HepG2 (cell line): ENCODE data around the gene SNX11. TPM values are rescaled to one million over a fixed set of nuclear protein-coding genes. Genes with fewer than 3 reads are reported as not detected.

ENCODE experiments used
- SRSF1 ChIP-seq: fragments of 200-400 bp; formaldehyde crosslinking; optimal IDR thresholded peaks from 2 replicates; pipeline ENCODE3; 2017; ENCODE audit warnings: mild to moderate bottlenecking, low read depth, low read length, moderate library complexity
- ZNF484 ChIP-seq: sonication (generic); formaldehyde crosslinking; IDR thresholded peaks from 2 replicates; pipeline ENCODE4 v1.5.1; 2020; ENCODE audit warnings: mild to moderate bottlenecking, low read depth, missing genetic modification reagents, borderline replicate concordance
- ZNF598 ChIP-seq: sonication (generic); formaldehyde crosslinking; IDR thresholded peaks from 2 replicates; pipeline ENCODE4 v1.5.1; 2020; ENCODE audit warnings: mild to moderate bottlenecking, missing genetic modification reagents, borderline replicate concordance
- polyA plus RNA-seq, 8 experiments: library from polyadenylated mRNA; depleted of rRNA in 3 of 8; stranded (reverse) in 7 of 8; unstranded in 1 of 8; fragments of >200 nt; fragmentation: Illumina TruSeq in 4 of 8; extraction: Trizol in 4 of 8; gene quantifications; 2 replicates each; pipeline versions ENCODE4 v1.2.1 to v1.2.3, GENCODE V29; 2011 to 2016; ENCODE audit warnings: low read depth in 4 of 8, missing spikeins in 1 of 8, mixed read lengths in 1 of 8; ENCODE audit not compliant: insufficient read depth in 1 of 8
- total RNA-seq, 5 experiments: library from RNA; depleted of rRNA; stranded (reverse); fragments of >200 nt; fragmentation: Illumina TruSeq; extraction: Trizol; gene quantifications; 2 replicates each; pipeline ENCODE4 v1.2.3, GENCODE V29; 2016; ENCODE audit warnings: low read depth in 1 of 5
- TF ChIP-seq, protein P1 (sequence below), 2 experiments: sonication (generic) in 1 of 2; formaldehyde crosslinking in 1 of 2; IDR thresholded peaks; 2 replicates each; pipeline versions ENCODE4 v1.6.1 to v1.9.0; 2014 to 2022; ENCODE audit warnings: antibody characterized with exemption in 1 of 2, borderline replicate concordance in 1 of 2, inconsistent platforms in 1 of 2, low read depth in 1 of 2, missing genetic modification reagents in 1 of 2
- TF ChIP-seq, protein P2 (sequence below): sonication (generic); formaldehyde crosslinking; IDR thresholded peaks from 2 replicates; pipeline ENCODE4 v1.4.0; 2020; ENCODE audit warnings: low read depth, missing genetic modification reagents
- TF ChIP-seq, protein P3 (sequence below), 2 experiments: fragments of 450-650 bp in 1 of 2; sonication (generic) in 1 of 2; formaldehyde crosslinking in 1 of 2; IDR thresholded peaks; 2 replicates each; pipeline versions ENCODE4 v1.6.1 to v1.8.0; 2016 to 2022; ENCODE audit warnings: antibody characterized with exemption in 1 of 2, mild to moderate bottlenecking in 1 of 2, missing genetic modification reagents in 1 of 2

SNX11 gene
- total and polyA plus RNA-seq, 2 of the 13 experiments (the other 11 are each of a cell fraction or from before 2014, with no cell fraction given) = 12.9 to 14.0 TPM

DNA sequence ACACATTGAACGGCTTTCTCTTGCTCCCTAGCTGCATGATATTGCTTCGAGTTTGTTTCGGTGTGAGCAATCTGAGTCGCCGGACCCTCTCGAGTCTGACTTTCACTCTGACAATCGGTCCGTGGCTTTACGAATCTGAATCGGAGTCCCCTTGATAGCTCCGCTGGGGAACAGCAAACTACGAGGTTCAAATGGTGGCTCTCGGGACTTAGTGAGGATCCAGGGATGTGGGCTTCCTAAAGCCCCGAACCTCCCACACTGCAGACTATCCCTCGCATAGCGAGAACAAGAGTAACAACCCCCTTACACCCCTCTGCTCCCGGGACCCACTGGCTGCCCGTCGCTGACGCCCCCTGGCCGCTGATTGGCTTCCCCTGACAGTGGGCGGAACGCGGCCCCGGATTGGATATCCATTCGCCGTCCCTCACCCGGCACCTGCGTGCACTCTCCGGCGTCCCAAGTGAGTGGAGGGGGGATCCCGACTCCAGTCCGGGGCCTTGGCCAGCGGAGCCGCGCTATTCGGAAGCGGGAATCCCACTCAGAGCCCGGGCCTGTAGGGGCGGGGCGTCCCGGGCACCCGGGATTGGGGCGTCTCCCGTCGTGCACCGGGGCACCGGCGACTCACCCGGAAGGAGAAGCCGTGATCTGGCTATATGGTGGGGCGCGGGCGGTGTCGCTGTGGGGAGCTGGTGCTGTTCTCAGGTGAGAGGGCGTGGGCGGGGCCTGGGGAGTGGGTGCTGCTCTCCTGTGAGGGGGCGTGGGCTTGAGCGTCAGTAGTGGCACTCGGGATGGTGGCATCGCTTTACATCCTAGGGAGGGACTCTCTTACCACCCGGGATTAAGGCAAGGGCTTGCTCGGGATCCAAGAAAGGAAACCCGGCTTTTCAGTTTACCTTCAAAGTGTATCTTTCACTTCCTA is at the start of gene SNX11 (continued):
- TF ChIP-seq, protein P1, sequence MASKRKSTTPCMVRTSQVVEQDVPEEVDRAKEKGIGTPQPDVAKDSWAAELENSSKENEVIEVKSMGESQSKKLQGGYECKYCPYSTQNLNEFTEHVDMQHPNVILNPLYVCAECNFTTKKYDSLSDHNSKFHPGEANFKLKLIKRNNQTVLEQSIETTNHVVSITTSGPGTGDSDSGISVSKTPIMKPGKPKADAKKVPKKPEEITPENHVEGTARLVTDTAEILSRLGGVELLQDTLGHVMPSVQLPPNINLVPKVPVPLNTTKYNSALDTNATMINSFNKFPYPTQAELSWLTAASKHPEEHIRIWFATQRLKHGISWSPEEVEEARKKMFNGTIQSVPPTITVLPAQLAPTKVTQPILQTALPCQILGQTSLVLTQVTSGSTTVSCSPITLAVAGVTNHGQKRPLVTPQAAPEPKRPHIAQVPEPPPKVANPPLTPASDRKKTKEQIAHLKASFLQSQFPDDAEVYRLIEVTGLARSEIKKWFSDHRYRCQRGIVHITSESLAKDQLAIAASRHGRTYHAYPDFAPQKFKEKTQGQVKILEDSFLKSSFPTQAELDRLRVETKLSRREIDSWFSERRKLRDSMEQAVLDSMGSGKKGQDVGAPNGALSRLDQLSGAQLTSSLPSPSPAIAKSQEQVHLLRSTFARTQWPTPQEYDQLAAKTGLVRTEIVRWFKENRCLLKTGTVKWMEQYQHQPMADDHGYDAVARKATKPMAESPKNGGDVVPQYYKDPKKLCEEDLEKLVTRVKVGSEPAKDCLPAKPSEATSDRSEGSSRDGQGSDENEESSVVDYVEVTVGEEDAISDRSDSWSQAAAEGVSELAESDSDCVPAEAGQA (IDR thresholded peaks at IDR 0.05; ENCODE audit: low read depth) = no peak; the same call in 1 of the 2 replicates
- TF ChIP-seq, protein P1 (CRISPR knock-in tag; IDR thresholded peaks at IDR 0.05; ENCODE audit: borderline replicate concordance) = no peak
- TF ChIP-seq ZNF598 (CRISPR knock-in tag) (peak; percentile 84; the same call in 1 of the 2 replicates), ZNF484 (CRISPR knock-in tag) (no peak), SRSF1 (peak; percentile 58)
- TF ChIP-seq, protein P2, sequence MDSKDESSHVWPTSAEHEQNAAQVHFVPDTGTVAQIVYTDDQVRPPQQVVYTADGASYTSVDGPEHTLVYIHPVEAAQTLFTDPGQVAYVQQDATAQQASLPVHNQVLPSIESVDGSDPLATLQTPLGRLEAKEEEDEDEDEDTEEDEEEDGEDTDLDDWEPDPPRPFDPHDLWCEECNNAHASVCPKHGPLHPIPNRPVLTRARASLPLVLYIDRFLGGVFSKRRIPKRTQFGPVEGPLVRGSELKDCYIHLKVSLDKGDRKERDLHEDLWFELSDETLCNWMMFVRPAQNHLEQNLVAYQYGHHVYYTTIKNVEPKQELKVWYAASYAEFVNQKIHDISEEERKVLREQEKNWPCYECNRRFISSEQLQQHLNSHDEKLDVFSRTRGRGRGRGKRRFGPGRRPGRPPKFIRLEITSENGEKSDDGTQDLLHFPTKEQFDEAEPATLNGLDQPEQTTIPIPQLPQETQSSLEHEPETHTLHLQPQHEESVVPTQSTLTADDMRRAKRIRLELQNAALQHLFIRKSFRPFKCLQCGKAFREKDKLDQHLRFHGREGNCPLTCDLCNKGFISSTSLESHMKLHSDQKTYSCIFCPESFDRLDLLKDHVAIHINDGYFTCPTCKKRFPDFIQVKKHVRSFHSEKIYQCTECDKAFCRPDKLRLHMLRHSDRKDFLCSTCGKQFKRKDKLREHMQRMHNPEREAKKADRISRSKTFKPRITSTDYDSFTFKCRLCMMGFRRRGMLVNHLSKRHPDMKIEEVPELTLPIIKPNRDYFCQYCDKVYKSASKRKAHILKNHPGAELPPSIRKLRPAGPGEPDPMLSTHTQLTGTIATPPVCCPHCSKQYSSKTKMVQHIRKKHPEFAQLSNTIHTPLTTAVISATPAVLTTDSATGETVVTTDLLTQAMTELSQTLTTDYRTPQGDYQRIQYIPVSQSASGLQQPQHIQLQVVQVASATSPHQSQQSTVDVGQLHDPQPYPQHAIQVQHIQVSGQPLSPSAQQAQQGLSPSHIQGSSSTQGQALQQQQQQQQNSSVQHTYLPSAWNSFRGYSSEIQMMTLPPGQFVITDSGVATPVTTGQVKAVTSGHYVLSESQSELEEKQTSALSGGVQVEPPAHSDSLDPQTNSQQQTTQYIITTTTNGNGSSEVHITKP = peak; percentile 88
- TF ChIP-seq, protein P3, sequence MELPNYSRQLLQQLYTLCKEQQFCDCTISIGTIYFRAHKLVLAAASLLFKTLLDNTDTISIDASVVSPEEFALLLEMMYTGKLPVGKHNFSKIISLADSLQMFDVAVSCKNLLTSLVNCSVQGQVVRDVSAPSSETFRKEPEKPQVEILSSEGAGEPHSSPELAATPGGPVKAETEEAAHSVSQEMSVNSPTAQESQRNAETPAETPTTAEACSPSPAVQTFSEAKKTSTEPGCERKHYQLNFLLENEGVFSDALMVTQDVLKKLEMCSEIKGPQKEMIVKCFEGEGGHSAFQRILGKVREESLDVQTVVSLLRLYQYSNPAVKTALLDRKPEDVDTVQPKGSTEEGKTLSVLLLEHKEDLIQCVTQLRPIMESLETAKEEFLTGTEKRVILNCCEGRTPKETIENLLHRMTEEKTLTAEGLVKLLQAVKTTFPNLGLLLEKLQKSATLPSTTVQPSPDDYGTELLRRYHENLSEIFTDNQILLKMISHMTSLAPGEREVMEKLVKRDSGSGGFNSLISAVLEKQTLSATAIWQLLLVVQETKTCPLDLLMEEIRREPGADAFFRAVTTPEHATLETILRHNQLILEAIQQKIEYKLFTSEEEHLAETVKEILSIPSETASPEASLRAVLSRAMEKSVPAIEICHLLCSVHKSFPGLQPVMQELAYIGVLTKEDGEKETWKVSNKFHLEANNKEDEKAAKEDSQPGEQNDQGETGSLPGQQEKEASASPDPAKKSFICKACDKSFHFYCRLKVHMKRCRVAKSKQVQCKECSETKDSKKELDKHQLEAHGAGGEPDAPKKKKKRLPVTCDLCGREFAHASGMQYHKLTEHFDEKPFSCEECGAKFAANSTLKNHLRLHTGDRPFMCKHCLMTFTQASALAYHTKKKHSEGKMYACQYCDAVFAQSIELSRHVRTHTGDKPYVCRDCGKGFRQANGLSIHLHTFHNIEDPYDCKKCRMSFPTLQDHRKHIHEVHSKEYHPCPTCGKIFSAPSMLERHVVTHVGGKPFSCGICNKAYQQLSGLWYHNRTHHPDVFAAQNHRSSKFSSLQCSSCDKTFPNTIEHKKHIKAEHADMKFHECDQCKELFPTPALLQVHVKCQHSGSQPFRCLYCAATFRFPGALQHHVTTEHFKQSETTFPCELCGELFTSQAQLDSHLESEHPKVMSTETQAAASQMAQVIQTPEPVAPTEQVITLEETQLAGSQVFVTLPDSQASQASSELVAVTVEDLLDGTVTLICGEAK (IDR thresholded peaks at IDR 0.05) = no peak
- TF ChIP-seq, protein P3 (CRISPR knock-in tag; IDR thresholded peaks at IDR 0.05) = peak; percentile 74; the same call in 1 of the 2 replicates
